HepG2 (cell line): ENCODE results near the gene CD7. TPM values are rescaled to one million over a fixed set of nuclear protein-coding genes. Genes with fewer than 3 reads are reported as not detected.

Experiments used
- BRD4 ChIP-seq: sonication (generic); formaldehyde crosslinking; IDR thresholded peaks from 2 replicates; pipeline ENCODE4 v1.4.0; 2020; ENCODE audit warnings: missing genetic modification reagents
- EZH2 ChIP-seq: conservative IDR thresholded peaks from 2 replicates; pipeline ENCODE4 v1.6.1; 2012; ENCODE audit warnings: mild to moderate bottlenecking, low read depth, low read length, moderate library complexity
- FOXO1 ChIP-seq: sonication (generic); formaldehyde crosslinking; IDR thresholded peaks from 2 replicates; pipeline ENCODE4 v1.4.0; 2020; ENCODE audit warnings: missing genetic modification reagents
- HMG20B ChIP-seq: conservative IDR thresholded peaks from 2 replicates; pipeline ENCODE4 v1.6.1; 2016; ENCODE audit warnings: missing genetic modification reagents, missing compliant biosample characterization
- HNF1A ChIP-seq, 2 experiments: sonication (generic) in 1 of 2; formaldehyde crosslinking in 1 of 2; IDR thresholded peaks; 2 replicates each; pipeline versions ENCODE4 v1.4.0 to v1.6.1; 2016 to 2020; ENCODE audit warnings: borderline replicate concordance in 1 of 2, low read depth in 1 of 2, mild to moderate bottlenecking in 1 of 2, missing genetic modification reagents in 1 of 2
- HNRNPL ChIP-seq: fragments of 200-400 bp; formaldehyde crosslinking; IDR thresholded peaks from 2 replicates; pipeline ENCODE4 v1.6.1; 2017; ENCODE audit warnings: mild to moderate bottlenecking, low read depth, low read length
- MBNL3 ChIP-seq: fragments of 250-450 bp; sonication (Bioruptor Pico); conservative IDR thresholded peaks from 2 replicates; pipeline ENCODE4 v1.8.0; 2022; ENCODE audit warnings: mild to moderate bottlenecking, inconsistent platforms
- NFKB2 ChIP-seq: sonication (generic); formaldehyde crosslinking; IDR thresholded peaks from 2 replicates; pipeline ENCODE4 v1.4.0; 2020; ENCODE audit warnings: missing genetic modification reagents, borderline replicate concordance
- PRPF4 ChIP-seq: fragments of 200-400 bp; formaldehyde crosslinking; IDR thresholded peaks from 2 replicates; pipeline ENCODE4 v1.6.1; 2016; ENCODE audit warnings: low read length, low read depth; ENCODE audit not compliant: poor library complexity, severe bottlenecking
- RBM39 ChIP-seq: fragments of 200-400 bp; formaldehyde crosslinking; IDR thresholded peaks from one replicate; pipeline ENCODE4 v1.6.1; 2018; ENCODE audit warnings: antibody characterized with exemption, mild to moderate bottlenecking, low read depth, low read length; ENCODE audit not compliant: poor library complexity, severe bottlenecking
- REST ChIP-seq, 2 experiments: IDR thresholded peaks; 2 replicates each; pipeline ENCODE4 v1.6.1; 2011 to 2012; ENCODE audit warnings: low read length in 2 of 2, borderline replicate concordance in 1 of 2, low read depth in 1 of 2, mild to moderate bottlenecking in 1 of 2, moderate library complexity in 1 of 2
- ZNF891 ChIP-seq: sonication (generic); formaldehyde crosslinking; IDR thresholded peaks from 2 replicates; pipeline ENCODE4 v1.5.0; 2020; ENCODE audit warnings: mild to moderate bottlenecking, missing genetic modification reagents
- polyA plus RNA-seq, 8 experiments: library from polyadenylated mRNA; depleted of rRNA in 3 of 8; stranded (reverse) in 7 of 8; unstranded in 1 of 8; fragments of >200 nt; fragmentation: Illumina TruSeq in 4 of 8; extraction: Trizol in 4 of 8; gene quantifications; 2 replicates each; pipeline versions ENCODE4 v1.2.1 to v1.2.3, GENCODE V29; 2011 to 2016; ENCODE audit warnings: low read depth in 4 of 8, missing spikeins in 1 of 8, mixed read lengths in 1 of 8; ENCODE audit not compliant: insufficient read depth in 1 of 8
- total RNA-seq, 5 experiments: library from RNA; depleted of rRNA; stranded (reverse); fragments of >200 nt; fragmentation: Illumina TruSeq; extraction: Trizol; gene quantifications; 2 replicates each; pipeline ENCODE4 v1.2.3, GENCODE V29; 2016; ENCODE audit warnings: low read depth in 1 of 5
- TF ChIP-seq, protein P1 (sequence below): sonication (generic); formaldehyde crosslinking; IDR thresholded peaks from 2 replicates; pipeline ENCODE4 v1.4.0; 2020; ENCODE audit warnings: mild to moderate bottlenecking, missing genetic modification reagents
- TF ChIP-seq, protein P2 (sequence below): sonication (generic); formaldehyde crosslinking; IDR thresholded peaks from 2 replicates; pipeline ENCODE4 v1.4.0; 2020; ENCODE audit warnings: missing genetic modification reagents
- TF ChIP-seq, protein P3 (sequence below): sonication (generic); formaldehyde crosslinking; IDR thresholded peaks from 2 replicates; pipeline ENCODE4 v1.4.0; 2020; ENCODE audit warnings: missing genetic modification reagents

The CD7 gene
- total and polyA plus RNA-seq, 2 of the 13 experiments (the other 11 are each of a cell fraction or from before 2014, with no cell fraction given), result 67.6 to 76.4 TPM

DNA sequence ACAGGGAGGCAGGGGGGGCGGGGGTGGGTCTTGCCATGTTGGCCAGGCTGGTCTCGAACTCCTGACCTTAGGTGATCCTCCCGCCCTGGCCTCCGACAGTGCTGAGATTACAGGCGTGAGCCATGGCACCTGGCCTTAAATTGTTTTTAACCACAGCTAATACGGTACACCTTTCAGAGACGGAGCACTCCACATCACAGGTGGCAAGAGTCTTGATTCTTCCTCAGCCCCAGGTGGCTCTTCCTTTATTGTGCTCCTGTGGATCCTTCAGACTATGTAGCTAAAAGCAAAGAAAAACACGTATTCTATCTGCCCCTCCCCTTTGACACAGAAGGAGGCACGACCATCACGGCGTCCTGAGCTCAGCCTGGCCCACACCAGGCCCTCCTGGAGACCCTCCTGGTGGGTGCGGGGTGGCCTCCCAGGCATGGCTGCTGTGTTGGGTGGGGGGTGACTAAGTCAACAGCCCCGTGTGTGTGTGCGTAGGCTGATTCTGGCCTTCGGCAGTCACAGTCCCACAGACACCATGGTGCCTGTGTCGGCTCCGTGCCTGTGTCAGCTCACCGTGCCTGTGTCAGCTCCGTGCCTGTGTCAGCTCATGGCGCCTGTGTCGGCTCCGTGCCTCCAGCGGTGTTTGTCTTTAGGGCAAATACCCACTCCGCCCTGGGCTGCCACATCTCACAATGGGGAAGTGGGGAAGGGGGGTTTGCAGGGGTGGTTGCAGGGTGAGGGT, 26.9 kb upstream of the CD7 start (continued):
- TF ChIP-seq HNF1A (IDR thresholded peaks at IDR 0.05; ENCODE audit: low read depth) (no peak), HNF1A (CRISPR knock-in tag; IDR thresholded peaks at IDR 0.05; ENCODE audit: borderline replicate concordance) (no peak), RBM39 (peak; percentile 44), REST (IDR thresholded peaks at IDR 0.05; ENCODE audit: borderline replicate concordance in 1 of 2, low read depth in 1 of 2, low read length in 2 of 2) (no peak), EZH2 (no peak), ZNF891 (CRISPR knock-in tag) (peak; percentile 69; the same call in 1 of the 2 replicates), HNRNPL (0 out of 2 replicates have a peak, but pooled peaks have one; percentile 57), PRPF4 (peak; percentile 41), BRD4 (CRISPR knock-in tag) (0 out of 2 replicates have a peak, but pooled peaks have one; percentile 47), FOXO1 (0 out of 2 replicates have a peak, but pooled peaks have one; percentile 30), MBNL3 (CRISPR knock-in tag) (no peak), NFKB2 (peak; percentile 39; the same call in 1 of the 2 replicates), HMG20B (CRISPR knock-in tag) (no peak)
- TF ChIP-seq, protein P1, sequence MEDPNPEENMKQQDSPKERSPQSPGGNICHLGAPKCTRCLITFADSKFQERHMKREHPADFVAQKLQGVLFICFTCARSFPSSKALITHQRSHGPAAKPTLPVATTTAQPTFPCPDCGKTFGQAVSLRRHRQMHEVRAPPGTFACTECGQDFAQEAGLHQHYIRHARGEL (CRISPR knock-in tag), result no peak
- TF ChIP-seq, protein P2, sequence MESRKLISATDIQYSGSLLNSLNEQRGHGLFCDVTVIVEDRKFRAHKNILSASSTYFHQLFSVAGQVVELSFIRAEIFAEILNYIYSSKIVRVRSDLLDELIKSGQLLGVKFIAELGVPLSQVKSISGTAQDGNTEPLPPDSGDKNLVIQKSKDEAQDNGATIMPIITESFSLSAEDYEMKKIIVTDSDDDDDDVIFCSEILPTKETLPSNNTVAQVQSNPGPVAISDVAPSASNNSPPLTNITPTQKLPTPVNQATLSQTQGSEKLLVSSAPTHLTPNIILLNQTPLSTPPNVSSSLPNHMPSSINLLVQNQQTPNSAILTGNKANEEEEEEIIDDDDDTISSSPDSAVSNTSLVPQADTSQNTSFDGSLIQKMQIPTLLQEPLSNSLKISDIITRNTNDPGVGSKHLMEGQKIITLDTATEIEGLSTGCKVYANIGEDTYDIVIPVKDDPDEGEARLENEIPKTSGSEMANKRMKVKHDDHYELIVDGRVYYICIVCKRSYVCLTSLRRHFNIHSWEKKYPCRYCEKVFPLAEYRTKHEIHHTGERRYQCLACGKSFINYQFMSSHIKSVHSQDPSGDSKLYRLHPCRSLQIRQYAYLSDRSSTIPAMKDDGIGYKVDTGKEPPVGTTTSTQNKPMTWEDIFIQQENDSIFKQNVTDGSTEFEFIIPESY (CRISPR knock-in tag), result peak; percentile 29; the same call in 1 of the 2 replicates
- TF ChIP-seq, protein P3, sequence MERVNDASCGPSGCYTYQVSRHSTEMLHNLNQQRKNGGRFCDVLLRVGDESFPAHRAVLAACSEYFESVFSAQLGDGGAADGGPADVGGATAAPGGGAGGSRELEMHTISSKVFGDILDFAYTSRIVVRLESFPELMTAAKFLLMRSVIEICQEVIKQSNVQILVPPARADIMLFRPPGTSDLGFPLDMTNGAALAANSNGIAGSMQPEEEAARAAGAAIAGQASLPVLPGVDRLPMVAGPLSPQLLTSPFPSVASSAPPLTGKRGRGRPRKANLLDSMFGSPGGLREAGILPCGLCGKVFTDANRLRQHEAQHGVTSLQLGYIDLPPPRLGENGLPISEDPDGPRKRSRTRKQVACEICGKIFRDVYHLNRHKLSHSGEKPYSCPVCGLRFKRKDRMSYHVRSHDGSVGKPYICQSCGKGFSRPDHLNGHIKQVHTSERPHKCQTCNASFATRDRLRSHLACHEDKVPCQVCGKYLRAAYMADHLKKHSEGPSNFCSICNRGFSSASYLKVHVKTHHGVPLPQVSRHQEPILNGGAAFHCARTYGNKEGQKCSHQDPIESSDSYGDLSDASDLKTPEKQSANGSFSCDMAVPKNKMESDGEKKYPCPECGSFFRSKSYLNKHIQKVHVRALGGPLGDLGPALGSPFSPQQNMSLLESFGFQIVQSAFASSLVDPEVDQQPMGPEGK (CRISPR knock-in tag), result peak; percentile 27; the same call in 1 of the 2 replicates
